Neural progenitor cell (in vitro differentiated cells): ENCODE data around the gene ZNF500. TPM values are rescaled to one million over a fixed set of nuclear protein-coding genes. Genes with fewer than 3 reads are reported as not detected.

Experiments
- DNase-seq: peaks from one replicate; pipeline ENCODE4 v3.0.0-alpha.2; 2016; ENCODE audit warnings: low spot score
- H2AFZ ChIP-seq: fragments of 200-600 bp; sonication (generic); replicated peaks from 2 replicates; pipeline ENCODE4 v1.6.1; 2016; ENCODE audit warnings: antibody characterized with exemption
- H3F3A ChIP-seq: fragments of 200-600 bp; sonication (generic); 2 replicates; pipeline ENCODE4 v1.6.1; 2016; ENCODE audit warnings: antibody characterized with exemption, low read depth
- H3K27ac ChIP-seq: fragments of 200-600 bp; sonication (generic); 2 replicates; pipeline ENCODE4 v1.5.1; 2016; ENCODE audit warnings: mild to moderate bottlenecking
- H3K27me3 ChIP-seq: fragments of 200-600 bp; sonication (generic); 2 replicates; pipeline ENCODE4 v1.6.1; 2016; ENCODE audit warnings: mild to moderate bottlenecking, moderate library complexity
- H3K36me3 ChIP-seq: fragments of 200-600 bp; sonication (generic); 2 replicates; pipeline ENCODE4 v1.5.1; 2016
- H3K4me1 ChIP-seq: fragments of 200-600 bp; sonication (generic); 2 replicates; pipeline ENCODE4 v1.6.1; 2016; ENCODE audit warnings: mixed run types
- H3K4me2 ChIP-seq: fragments of 200-600 bp; sonication (generic); 2 replicates; pipeline ENCODE4 v1.6.1; 2016
- H3K4me3 ChIP-seq: fragments of 200-600 bp; sonication (generic); 2 replicates; pipeline ENCODE4 v1.5.1; 2016
- H3K79me2 ChIP-seq: fragments of 200-600 bp; sonication (generic); 2 replicates; pipeline ENCODE4 v1.6.1; 2016; ENCODE audit warnings: low read depth
- H3K9ac ChIP-seq: fragments of 200-600 bp; sonication (generic); 2 replicates; pipeline ENCODE4 v1.6.1; 2016
- H3K9me3 ChIP-seq: fragments of 200-600 bp; sonication (generic); 2 replicates; pipeline ENCODE4 v1.5.1; 2016; ENCODE audit warnings: low read depth
- H4K20me1 ChIP-seq: fragments of 200-600 bp; sonication (generic); 2 replicates; pipeline ENCODE4 v1.6.1; 2016; ENCODE audit warnings: low read depth
- H3K27ac Mint-ChIP-seq: 3 replicates; pipeline ENCODE4 v1.8.0; 2021; ENCODE audit warnings: mixed read lengths
- H3K27me3 Mint-ChIP-seq: 2 replicates; pipeline ENCODE4 v1.8.0; 2022; ENCODE audit warnings: low read depth, mild to moderate bottlenecking, inconsistent platforms, moderate library complexity, mixed read lengths; ENCODE audit not compliant: insufficient read depth
- H3K36me3 Mint-ChIP-seq: 3 replicates; pipeline ENCODE4 v1.8.0; 2021; ENCODE audit warnings: mixed read lengths
- H3K4me1 Mint-ChIP-seq: 3 replicates; pipeline ENCODE4 v1.8.0; 2021; ENCODE audit warnings: mixed read lengths
- H3K4me3 Mint-ChIP-seq: 3 replicates; pipeline ENCODE4 v1.8.0; 2021; ENCODE audit warnings: mild to moderate bottlenecking, moderate library complexity, mixed read lengths
- H3K9me3 Mint-ChIP-seq: 3 replicates; pipeline ENCODE4 v1.8.0; 2020; ENCODE audit warnings: mixed read lengths
- CTCF ChIP-seq: fragments of 200-600 bp; sonication (generic); IDR thresholded peaks from 2 replicates; pipeline ENCODE4 v1.5.1; 2017; ENCODE audit warnings: antibody characterized with exemption, mild to moderate bottlenecking
- EZH2 ChIP-seq: fragments of 200-600 bp; sonication (generic); IDR thresholded peaks from 2 replicates; pipeline ENCODE4 v1.6.1; 2017; ENCODE audit warnings: antibody characterized with exemption, mild to moderate bottlenecking, moderate library complexity
- EZH2phosphoT487 ChIP-seq: fragments of 200-600 bp; sonication (generic); IDR thresholded peaks from 2 replicates; pipeline ENCODE4 v1.6.1; 2017; ENCODE audit warnings: antibody characterized with exemption
- total RNA-seq: library from RNA; depleted of rRNA; stranded (reverse); fragments of >200 nt; gene quantifications from 2 replicates; pipeline ENCODE4 v1.2.3, GENCODE V29; 2015; ENCODE audit warnings: low replicate concordance

ZNF500 gene
- total RNA-seq, 1 donor from 2014 or later, result 4.2 TPM

- Histone ChIP-seq H3K4me1 (peaks cover 12% of the 10 kb centered on the region), H3K36me3 (no peaks in the 10 kb centered on the region), H3K9me3 (no peaks in the 10 kb centered on the region), H4K20me1 (no peaks in the 10 kb centered on the region), H3K4me2 (peak overlapping the region; percentile 91), H3K27me3 (no peaks in the 10 kb centered on the region), H3K4me3 (peak overlapping the region; percentile 75), H2AFZ (peak overlapping the region; percentile 98), H3K27ac (peak overlapping the region; percentile 55), H3K79me2 (peaks cover 37% of the 10 kb centered on the region), H3F3A (peaks cover 27% of the 10 kb centered on the region), H3K9ac (no peak overlapping the region)
- peaks cover 14% of the 10 kb centered on the region for H3K4me1 Mint-ChIP-seq
- H3K27ac Mint-ChIP-seq, result peak overlapping the region; percentile 63
- DNase-seq, result peak; percentile 96
- TF ChIP-seq EZH2, result no peak
- TF ChIP-seq CTCF, result no peak
- no peak for TF ChIP-seq EZH2phosphoT487
- H3K36me3 Mint-ChIP-seq, result peaks cover 4% of the 10 kb centered on the region
- no peaks in the 10 kb centered on the region for H3K9me3 Mint-ChIP-seq
- peak overlapping the region; percentile 95 for H3K4me3 Mint-ChIP-seq
- H3K27me3 Mint-ChIP-seq, result peaks cover 3% of the 10 kb centered on the region
These were observed 32.0 kb downstream of the ZNF500 start for GRCh38 chr16:4734730-4735535.

GRCh38 chr16:4734063-4734729, 32.8 kb downstream of the ZNF500 start, which contains the start of the genes ANKS3 and DNAAF8:
Gene ANKS3 (minus strand): TSS chr16:4734271. CDS start chr16:4730149, 4,122 bp downstream.
Gene DNAAF8 (plus strand): TSS chr16:4734537. CDS start chr16:4736515, 1,978 bp downstream.
- peak within 1 kb of the TSS; percentile 55 for H3K9ac ChIP-seq
- no peaks in the 10 kb centered on the region for H4K20me1 ChIP-seq
- Mint-ChIP-seq H3K36me3 (peaks cover 4% of the 10 kb centered on the region), H3K27me3 (peaks cover 3% of the 10 kb centered on the region), H3K4me1 (peaks cover 14% of the 10 kb centered on the region), H3K9me3 (no peaks in the 10 kb centered on the region), H3K27ac (peak within 1 kb of the TSS; percentile 63), H3K4me3 (peak within 1 kb of the TSS; percentile 95)
- DNase-seq, result peak; percentile 98
- peak within 1 kb of the TSS; percentile 91 for H3K4me2 ChIP-seq
- peaks cover 37% of the 10 kb centered on the region for H3K79me2 ChIP-seq
- no peaks in the 10 kb centered on the region for H3K9me3 ChIP-seq
- no peaks in the 10 kb centered on the region for H3K27me3 ChIP-seq
- peak within 1 kb of the TSS; percentile 98 for H2AFZ ChIP-seq
- H3K4me3 ChIP-seq, result peak within 1 kb of the TSS; percentile 75
- H3K36me3 ChIP-seq, result no peaks in the 10 kb centered on the region
- peak within 1 kb of the TSS; percentile 55 for H3K27ac ChIP-seq
- TF ChIP-seq EZH2, result peak; percentile 45
- TF ChIP-seq EZH2phosphoT487, result no peak
- H3K4me1 ChIP-seq, result peaks cover 12% of the 10 kb centered on the region
- H3F3A ChIP-seq, result peaks cover 27% of the 10 kb centered on the region

- Histone ChIP-seq H3K4me2 (peak overlapping the region; percentile 91), H3K79me2 (peaks cover 37% of the 10 kb centered on the region), H3K27ac (peak overlapping the region; percentile 47), H2AFZ (peak overlapping the region; percentile 67), H3F3A (peaks cover 27% of the 10 kb centered on the region), H3K9ac (peak overlapping the region; percentile 55), H3K27me3 (no peaks in the 10 kb centered on the region), H3K4me3 (peak overlapping the region; percentile 75), H3K9me3 (no peaks in the 10 kb centered on the region), H4K20me1 (no peaks in the 10 kb centered on the region), H3K36me3 (no peaks in the 10 kb centered on the region), H3K4me1 (peaks cover 12% of the 10 kb centered on the region)
- no peak overlapping the region for H3K27ac Mint-ChIP-seq
- peaks cover 14% of the 10 kb centered on the region for H3K4me1 Mint-ChIP-seq
- H3K36me3 Mint-ChIP-seq, result peaks cover 4% of the 10 kb centered on the region
- H3K4me3 Mint-ChIP-seq, result peak overlapping the region; percentile 95
- H3K9me3 Mint-ChIP-seq, result no peaks in the 10 kb centered on the region
- peaks cover 3% of the 10 kb centered on the region for H3K27me3 Mint-ChIP-seq
- no peak for DNase-seq
- TF ChIP-seq CTCF (no peak), EZH2phosphoT487 (no peak), EZH2 (no peak)
These were observed 33.3 kb downstream of the ZNF500 start for GRCh38 chr16:4733747-4734062.
